Endothelial cell of umbilical vein (primary cell): ENCODE results near the gene SNAP25. TPM values are rescaled to one million over a fixed set of nuclear protein-coding genes. Genes with fewer than 3 reads are reported as not detected.

Experiments
- Bru-seq: library from RNA; stranded (reverse); fragments of 400-500 nt; gene quantifications from one replicate; lab custom pipeline; 2021; lab: Mats Ljungman, UMichigan
- BruChase-seq, 2 experiments: library from RNA; stranded (reverse); fragments of 400-500 nt; gene quantifications; one replicate each; lab custom pipeline; 2021; lab: Mats Ljungman, UMichigan
- BruUV-seq: library from RNA; stranded (reverse); fragments of 400-500 nt; replicated peaks from 2 replicates; lab custom pipeline; 2021; lab: Mats Ljungman, UMichigan
- CTCF ChIA-PET: fragments of 300-600, 350-600 bp; sonication (Branson Sonifier 250); formaldehyde crosslinking; loops from one replicate; lab custom pipeline; 2021; ENCODE audit warnings: antibody characterized with exemption, inconsistent platforms; lab: Charles Lee
- POLR2A ChIA-PET: fragments of 300-600, 350-600 bp; sonication (Branson Sonifier 250); formaldehyde crosslinking; loops from one replicate; lab custom pipeline; 2021; ENCODE audit warnings: antibody characterized with exemption, inconsistent platforms; lab: Charles Lee
- DNase-seq: peaks from one replicate; pipeline ENCODE4 v3.0.0-alpha.2; 2011; ENCODE audit warnings: low read depth, low spot score
- FAIRE-seq: peaks from 2 replicates; lab custom pipeline; 2011; peaks lifted over from hg19 to GRCh38; lab: Jason Lieb, UNC
- H2AFZ ChIP-seq: 2 replicates; pipeline ENCODE4 v1.6.0; 2012; ENCODE audit warnings: low read depth, low read length, control low read depth, inconsistent platforms
- H3K27ac ChIP-seq: 2 replicates; pipeline ENCODE4 v1.5.1; 2011; ENCODE audit warnings: low read depth, mild to moderate bottlenecking, control low read depth, low read length, moderate library complexity; ENCODE audit not compliant: insufficient read depth
- H3K27me3 ChIP-seq, 2 experiments: 2 replicates each; pipeline versions ENCODE4 v1.6.0 to v1.6.1; 2011; ENCODE audit warnings: low read length in 2 of 2, mixed read lengths in 1 of 2; ENCODE audit not compliant: control insufficient read depth in 2 of 2, insufficient read depth in 2 of 2
- H3K36me3 ChIP-seq, 2 experiments: 2 replicates in 1 of 2; 3 replicates in 1 of 2; pipeline ENCODE4 v1.5.1; 2011; ENCODE audit warnings: low read length in 2 of 2, mild to moderate bottlenecking in 1 of 2, moderate library complexity in 1 of 2; ENCODE audit not compliant: control insufficient read depth in 2 of 2, insufficient read depth in 2 of 2; ENCODE audit errors: extremely low read depth in 1 of 2
- H3K4me1 ChIP-seq: 3 replicates; pipeline ENCODE4 v1.5.1; 2011; ENCODE audit warnings: mild to moderate bottlenecking, low read length; ENCODE audit not compliant: control insufficient read depth, insufficient read depth; ENCODE audit errors: extremely low read depth
- H3K4me2 ChIP-seq: 2 replicates; pipeline ENCODE4 v1.6.1; 2011; ENCODE audit warnings: low read length, control low read depth, mixed read lengths; ENCODE audit not compliant: insufficient read depth
- H3K4me3 ChIP-seq, 3 experiments: fragments of 200-600 bp in 1 of 3; sonication (generic), shearing (Covaris generic) in 1 of 3; replicated peaks in 1 of 3; 2 replicates each; pipeline ENCODE4 v1.5.1; 2011 to 2016; ENCODE audit warnings: control low read depth in 3 of 3, low read length in 3 of 3, mild to moderate bottlenecking in 2 of 3, inconsistent platforms in 1 of 3, low read depth in 1 of 3, moderate library complexity in 1 of 3; ENCODE audit not compliant: insufficient read depth in 1 of 3
- H3K79me2 ChIP-seq: 2 replicates; pipeline ENCODE4 v1.6.0; 2012; ENCODE audit warnings: low read length, inconsistent platforms; ENCODE audit not compliant: control insufficient read depth, insufficient read depth
- H3K9ac ChIP-seq: replicated peaks from 2 replicates; pipeline ENCODE3; 2011; ENCODE audit warnings: low read length, control low read depth; ENCODE audit not compliant: insufficient read depth; ENCODE audit errors: extremely low read depth
- H3K9me1 ChIP-seq: replicated peaks from 3 replicates; pipeline ENCODE4 v1.6.0; 2011; ENCODE audit warnings: mild to moderate bottlenecking, low read length; ENCODE audit not compliant: control insufficient read depth, insufficient read depth; ENCODE audit errors: extremely low read depth
- H3K9me3 ChIP-seq: replicated peaks from 2 replicates; pipeline ENCODE4 v1.5.1; 2012; ENCODE audit warnings: low read length, inconsistent platforms; ENCODE audit not compliant: control insufficient read depth, insufficient read depth
- H4K20me1 ChIP-seq: replicated peaks from 2 replicates; pipeline ENCODE3; 2011; ENCODE audit warnings: mild to moderate bottlenecking, low read length; ENCODE audit not compliant: control insufficient read depth, insufficient read depth; ENCODE audit errors: extremely low read depth
- EZH2 ChIP-seq: IDR thresholded peaks from 2 replicates; pipeline ENCODE4 v1.6.1; 2012; ENCODE audit warnings: borderline replicate concordance, low read depth, mild to moderate bottlenecking, moderate library complexity, low read length, inconsistent platforms; ENCODE audit not compliant: severe bottlenecking
- FOS ChIP-seq: IDR thresholded peaks from 2 replicates; pipeline ENCODE4 v1.6.1; 2011; ENCODE audit warnings: mild to moderate bottlenecking, low read length, moderate library complexity, borderline replicate concordance; ENCODE audit not compliant: insufficient read depth
- GATA2 ChIP-seq: IDR thresholded peaks from 2 replicates; pipeline ENCODE4 v1.7.0; 2011; ENCODE audit warnings: low read depth, mild to moderate bottlenecking, moderate library complexity, mixed read lengths, low read length; ENCODE audit not compliant: insufficient read length, insufficient read depth
- JUN ChIP-seq: IDR thresholded peaks from 2 replicates; pipeline ENCODE4 v1.6.1; 2011; ENCODE audit warnings: borderline replicate concordance, low read depth; ENCODE audit not compliant: insufficient read length, insufficient read depth
- MYC ChIP-seq: IDR thresholded peaks from one replicate; pipeline ENCODE4 v1.6.1; 2011; ENCODE audit warnings: mild to moderate bottlenecking, low read depth, low read length
- POLR2A ChIP-seq: IDR thresholded peaks from 2 replicates; pipeline ENCODE4 v1.6.1; 2012; ENCODE audit warnings: low read depth, mild to moderate bottlenecking, control low read depth, low read length
- POLR2AphosphoS5 ChIP-seq: IDR thresholded peaks from 2 replicates; pipeline ENCODE4 v1.6.1; 2012; ENCODE audit warnings: low read depth, mild to moderate bottlenecking, control low read depth, low read length, moderate library complexity; ENCODE audit not compliant: insufficient read depth
- dilution Hi-C: fragments of 300-500 bp; cut with MboI; formaldehyde crosslinking; loops from one replicate; pipeline ENCODE4 v1.15.0; 2019; ENCODE audit warnings: low sequenced_read_pairs; ENCODE audit not compliant: extremely low pct_ligation_motif_present
- intact Hi-C: fragments of 100-400 bp; cut with micrococcal nuclease; formaldehyde crosslinking; loops from one replicate; pipeline ENCODE4 v1.10.0; 2022
- long read RNA-seq: library from polyadenylated mRNA; stranded (forward); transcript quantifications from one replicate; pipeline ENCODE4 v2.0.0, GENCODE V29; 2021
- polyA minus RNA-seq, 3 experiments: library from RNA; depleted of rRNA, polyadenylated mRNA; stranded (reverse); fragments of >200 nt; gene quantifications; 1 replicate in 1 of 3; 2 replicates in 2 of 3; pipeline ENCODE4 v1.2.3, GENCODE V29; 2011
- polyA plus RNA-seq, 4 experiments: library from polyadenylated mRNA; depleted of rRNA in 3 of 4; stranded (reverse) in 3 of 4; unstranded in 1 of 4; fragments of >200 nt; gene quantifications; 2 replicates each; pipeline versions ENCODE4 v1.2.1 to v1.2.3, GENCODE V29; 2011 to 2012; ENCODE audit warnings: missing spikeins in 1 of 4
- total RNA-seq: library from RNA; stranded (reverse); gene quantifications from 2 replicates; pipeline ENCODE4 v1.2.3, GENCODE V29; 2021
- TF ChIP-seq, protein P1 (sequence below), 2 donors: IDR thresholded peaks; 1 replicate in 1 of 2; 2 replicates in 1 of 2; pipeline ENCODE4 v1.5.1; 2011; ENCODE audit warnings: low read length in 2 of 2, mild to moderate bottlenecking in 2 of 2, moderate library complexity in 2 of 2, control low read depth in 1 of 2, inconsistent platforms in 1 of 2, low read depth in 1 of 2; ENCODE audit not compliant: insufficient read depth in 1 of 2; ENCODE audit errors: extremely low read depth in 1 of 2
- TF ChIP-seq, protein P2 (sequence below): IDR thresholded peaks from 2 replicates; pipeline ENCODE4 v1.6.1; 2011; ENCODE audit not compliant: insufficient read depth, insufficient read length

SNAP25 gene
- 2.2 and 4.4 TPM in 2 replicates for total RNA-seq
- 3.8 and 3.9 TPM in 2 replicates for polyA plus RNA-seq
- polyA plus RNA-seq (2011; cell fraction: cytosol; rRNA removed): 2.4 and 3.4 TPM in 2 replicates
- polyA plus RNA-seq (2011; cell fraction: nucleus; rRNA removed): 18.3 and 23.9 TPM in 2 replicates
- polyA plus RNA-seq (2012): 0.83 and 1.4 TPM in 2 replicates
- polyA minus RNA-seq: 3.4 and 3.7 TPM in 2 replicates
- 2.4 TPM for polyA minus RNA-seq (2011; cell fraction: cytosol; rRNA and poly(A)+ RNA removed)
- 14.1 and 15.1 TPM in 2 replicates for polyA minus RNA-seq (2011; cell fraction: nucleus; rRNA and poly(A)+ RNA removed)
- Bru-seq, nascent RNA: percentile 51 among the genes with signal in this experiment
- percentile 21 among the genes with signal in this experiment for BruChase-seq, experiment 1, labeled RNA remaining after a 6-hour chase
- BruChase-seq, experiment 2, labeled RNA remaining after a 2-hour chase: percentile 31 among the genes with signal in this experiment
- long read RNA-seq, partial matches to known transcripts: 0 of 5 reads
- long read RNA-seq, other reads (novel, unspliced or antisense): 2 of 5 reads

DNA sequence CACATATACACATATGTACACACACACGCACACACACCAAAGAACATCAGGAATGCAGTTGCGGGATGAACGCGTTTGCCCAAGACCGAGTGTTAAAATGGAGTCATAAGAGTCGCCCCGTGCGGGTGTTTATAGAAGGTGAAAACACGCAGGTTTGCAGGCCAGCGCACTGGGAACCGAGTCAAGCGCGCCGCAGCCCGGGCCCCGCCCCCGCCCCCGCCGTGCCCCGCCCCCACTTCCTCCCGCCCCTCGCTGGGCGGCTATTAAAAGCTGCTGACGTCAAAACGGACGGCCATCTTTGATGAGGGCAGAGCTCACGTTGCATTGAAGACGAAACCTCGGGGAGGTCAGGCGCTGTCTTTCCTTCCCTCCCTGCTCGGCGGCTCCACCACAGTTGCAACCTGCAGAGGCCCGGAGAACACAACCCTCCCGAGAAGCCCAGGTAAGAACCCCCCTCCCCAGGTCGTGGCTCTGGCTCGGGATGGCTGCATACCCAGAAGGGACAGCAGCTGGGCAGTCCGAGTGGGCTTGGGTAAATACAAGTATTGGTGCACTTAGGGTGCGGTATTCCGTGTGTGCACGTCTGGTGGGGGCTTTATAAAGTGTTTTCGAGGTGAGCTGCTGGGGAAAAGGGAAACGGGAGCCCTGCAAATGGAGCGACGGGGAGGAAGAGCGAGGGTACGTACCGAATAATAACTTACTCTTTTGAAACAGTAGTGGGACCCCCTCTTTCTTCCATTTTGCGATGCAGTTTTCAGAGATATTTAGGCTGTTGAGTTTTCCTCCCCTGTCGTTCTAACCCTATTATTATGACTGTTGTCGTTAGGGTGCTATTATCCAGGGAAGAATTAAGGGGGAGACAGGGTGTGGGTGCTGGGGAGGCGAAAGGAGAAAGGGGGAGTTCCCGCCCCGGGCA is at the start of gene SNAP25:
Gene SNAP25 (plus strand): TSS at position 295 of the 916 bp plus-strand sequence. CDS start 56,662 bp downstream, outside the sequence.
- Histone ChIP-seq H3K4me1 (peaks cover 4% of the 10 kb centered on the region), H3K36me3 (no peaks in the 10 kb centered on the region), H3K4me3 (peak within 1 kb of the TSS in 2 of 3 experiments; percentile 30 to 75), H3K79me2 (no peaks in the 10 kb centered on the region), H3K27ac (no peak within 1 kb of the TSS), H4K20me1 (no peaks in the 10 kb centered on the region), H3K9me1 (no peaks in the 10 kb centered on the region), H3K9ac (no peak within 1 kb of the TSS), H3K4me2 (peak within 1 kb of the TSS; percentile 66), H3K27me3 (peaks cover 24 to 38% of the 10 kb centered on the region in 2 experiments), H3K9me3 (no peaks in the 10 kb centered on the region), H2AFZ (peak within 1 kb of the TSS; percentile 17)
- dilution Hi-C loops: no loop called here
- FAIRE-seq: peak; percentile 72
- intact Hi-C loops: loop anchor here (1.0 to 10.0 kb wide), 10 partner anchors 88 to 602 kb away; partner anchors contain the start of genes MKKS and SLX4IP
- CTCF ChIA-PET: interaction anchor here (0.7 to 2.0 kb wide), 10 partner anchors 62 to 240 kb away, joined by 3 to 10 read pairs (median 4); partner anchors contain the start of gene MKKS
- TF ChIP-seq, protein P1, sequence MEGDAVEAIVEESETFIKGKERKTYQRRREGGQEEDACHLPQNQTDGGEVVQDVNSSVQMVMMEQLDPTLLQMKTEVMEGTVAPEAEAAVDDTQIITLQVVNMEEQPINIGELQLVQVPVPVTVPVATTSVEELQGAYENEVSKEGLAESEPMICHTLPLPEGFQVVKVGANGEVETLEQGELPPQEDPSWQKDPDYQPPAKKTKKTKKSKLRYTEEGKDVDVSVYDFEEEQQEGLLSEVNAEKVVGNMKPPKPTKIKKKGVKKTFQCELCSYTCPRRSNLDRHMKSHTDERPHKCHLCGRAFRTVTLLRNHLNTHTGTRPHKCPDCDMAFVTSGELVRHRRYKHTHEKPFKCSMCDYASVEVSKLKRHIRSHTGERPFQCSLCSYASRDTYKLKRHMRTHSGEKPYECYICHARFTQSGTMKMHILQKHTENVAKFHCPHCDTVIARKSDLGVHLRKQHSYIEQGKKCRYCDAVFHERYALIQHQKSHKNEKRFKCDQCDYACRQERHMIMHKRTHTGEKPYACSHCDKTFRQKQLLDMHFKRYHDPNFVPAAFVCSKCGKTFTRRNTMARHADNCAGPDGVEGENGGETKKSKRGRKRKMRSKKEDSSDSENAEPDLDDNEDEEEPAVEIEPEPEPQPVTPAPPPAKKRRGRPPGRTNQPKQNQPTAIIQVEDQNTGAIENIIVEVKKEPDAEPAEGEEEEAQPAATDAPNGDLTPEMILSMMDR (IDR thresholded peaks at IDR 0.05; ENCODE audit: extremely low read depth in 1 of 2, insufficient read depth in 1 of 2, low read depth in 1 of 2, low read length in 2 of 2): no peak
- TF ChIP-seq GATA2 (no peak), POLR2A (no peak), POLR2AphosphoS5 (no peak), FOS (no peak), JUN (no peak), MYC (no peak), EZH2 (no peak)
- TF ChIP-seq, protein P2, sequence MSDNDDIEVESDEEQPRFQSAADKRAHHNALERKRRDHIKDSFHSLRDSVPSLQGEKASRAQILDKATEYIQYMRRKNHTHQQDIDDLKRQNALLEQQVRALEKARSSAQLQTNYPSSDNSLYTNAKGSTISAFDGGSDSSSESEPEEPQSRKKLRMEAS: no peak
- POLR2A ChIA-PET: interaction anchor here (1.7 to 1.9 kb wide), 2 partner anchors 134 to 215 kb away, joined by 6 to 10 read pairs; partner anchors contain the start of gene MKKS
- DNase-seq: peak; percentile 71
- BruUV-seq: no TSS peak
